Neural progenitor cell (in vitro differentiated cells): Measurements from ENCODE around the gene HERC6. TPM values are rescaled to one million over a fixed set of nuclear protein-coding genes. Genes with fewer than 3 reads are reported as not detected.

Experiments
- DNase-seq: peaks from one replicate; pipeline ENCODE4 v3.0.0-alpha.2; 2016; ENCODE audit warnings: low spot score
- H2AFZ ChIP-seq: fragments of 200-600 bp; sonication (generic); replicated peaks from 2 replicates; pipeline ENCODE4 v1.6.1; 2016; ENCODE audit warnings: antibody characterized with exemption
- H3F3A ChIP-seq: fragments of 200-600 bp; sonication (generic); 2 replicates; pipeline ENCODE4 v1.6.1; 2016; ENCODE audit warnings: antibody characterized with exemption, low read depth
- H3K27ac ChIP-seq: fragments of 200-600 bp; sonication (generic); 2 replicates; pipeline ENCODE4 v1.5.1; 2016; ENCODE audit warnings: mild to moderate bottlenecking
- H3K27me3 ChIP-seq: fragments of 200-600 bp; sonication (generic); 2 replicates; pipeline ENCODE4 v1.6.1; 2016; ENCODE audit warnings: mild to moderate bottlenecking, moderate library complexity
- H3K36me3 ChIP-seq: fragments of 200-600 bp; sonication (generic); 2 replicates; pipeline ENCODE4 v1.5.1; 2016
- H3K4me1 ChIP-seq: fragments of 200-600 bp; sonication (generic); 2 replicates; pipeline ENCODE4 v1.6.1; 2016; ENCODE audit warnings: mixed run types
- H3K4me2 ChIP-seq: fragments of 200-600 bp; sonication (generic); 2 replicates; pipeline ENCODE4 v1.6.1; 2016
- H3K4me3 ChIP-seq: fragments of 200-600 bp; sonication (generic); 2 replicates; pipeline ENCODE4 v1.5.1; 2016
- H3K79me2 ChIP-seq: fragments of 200-600 bp; sonication (generic); 2 replicates; pipeline ENCODE4 v1.6.1; 2016; ENCODE audit warnings: low read depth
- H3K9ac ChIP-seq: fragments of 200-600 bp; sonication (generic); 2 replicates; pipeline ENCODE4 v1.6.1; 2016
- H3K9me3 ChIP-seq: fragments of 200-600 bp; sonication (generic); 2 replicates; pipeline ENCODE4 v1.5.1; 2016; ENCODE audit warnings: low read depth
- H4K20me1 ChIP-seq: fragments of 200-600 bp; sonication (generic); 2 replicates; pipeline ENCODE4 v1.6.1; 2016; ENCODE audit warnings: low read depth
- H3K27ac Mint-ChIP-seq: 3 replicates; pipeline ENCODE4 v1.8.0; 2021; ENCODE audit warnings: mixed read lengths
- H3K27me3 Mint-ChIP-seq: 2 replicates; pipeline ENCODE4 v1.8.0; 2022; ENCODE audit warnings: low read depth, mild to moderate bottlenecking, inconsistent platforms, moderate library complexity, mixed read lengths; ENCODE audit not compliant: insufficient read depth
- H3K36me3 Mint-ChIP-seq: 3 replicates; pipeline ENCODE4 v1.8.0; 2021; ENCODE audit warnings: mixed read lengths
- H3K4me1 Mint-ChIP-seq: 3 replicates; pipeline ENCODE4 v1.8.0; 2021; ENCODE audit warnings: mixed read lengths
- H3K4me3 Mint-ChIP-seq: 3 replicates; pipeline ENCODE4 v1.8.0; 2021; ENCODE audit warnings: mild to moderate bottlenecking, moderate library complexity, mixed read lengths
- H3K9me3 Mint-ChIP-seq: 3 replicates; pipeline ENCODE4 v1.8.0; 2020; ENCODE audit warnings: mixed read lengths
- CTCF ChIP-seq: fragments of 200-600 bp; sonication (generic); IDR thresholded peaks from 2 replicates; pipeline ENCODE4 v1.5.1; 2017; ENCODE audit warnings: antibody characterized with exemption, mild to moderate bottlenecking
- EZH2 ChIP-seq: fragments of 200-600 bp; sonication (generic); IDR thresholded peaks from 2 replicates; pipeline ENCODE4 v1.6.1; 2017; ENCODE audit warnings: antibody characterized with exemption, mild to moderate bottlenecking, moderate library complexity
- EZH2phosphoT487 ChIP-seq: fragments of 200-600 bp; sonication (generic); IDR thresholded peaks from 2 replicates; pipeline ENCODE4 v1.6.1; 2017; ENCODE audit warnings: antibody characterized with exemption
- total RNA-seq: library from RNA; depleted of rRNA; stranded (reverse); fragments of >200 nt; gene quantifications from 2 replicates; pipeline ENCODE4 v1.2.3, GENCODE V29; 2015; ENCODE audit warnings: low replicate concordance

The HERC6 gene
- total RNA-seq, 1 donor from 2014 or later, result 0.24 TPM

- H3K27ac Mint-ChIP-seq, result no peak overlapping the region
- Histone ChIP-seq H2AFZ (no peak overlapping the region), H3K4me1 (no peaks in the 10 kb centered on the region), H3K27me3 (no peaks in the 10 kb centered on the region), H4K20me1 (no peaks in the 10 kb centered on the region), H3K36me3 (no peaks in the 10 kb centered on the region), H3K9ac (no peak overlapping the region), H3F3A (no peaks in the 10 kb centered on the region), H3K27ac (no peak overlapping the region), H3K9me3 (no peaks in the 10 kb centered on the region), H3K4me2 (no peak overlapping the region), H3K79me2 (no peaks in the 10 kb centered on the region), H3K4me3 (no peak overlapping the region)
- no peak overlapping the region for H3K4me3 Mint-ChIP-seq
- no peaks in the 10 kb centered on the region for H3K27me3 Mint-ChIP-seq
- H3K4me1 Mint-ChIP-seq, result no peaks in the 10 kb centered on the region
- H3K36me3 Mint-ChIP-seq, result no peaks in the 10 kb centered on the region
- no peaks in the 10 kb centered on the region for H3K9me3 Mint-ChIP-seq
- TF ChIP-seq EZH2 (no peak), EZH2phosphoT487 (no peak), CTCF (no peak)
- no peak for DNase-seq
Measured at GRCh38 chr4:88419874-88420273, 41.2 kb downstream of the HERC6 start.

GRCh38 chr4:88420844-88421243, 42.2 kb downstream of the HERC6 start:
- H3K27me3 ChIP-seq, result no peaks in the 10 kb centered on the region
- H3K9me3 ChIP-seq, result no peaks in the 10 kb centered on the region
- H3K79me2 ChIP-seq, result no peaks in the 10 kb centered on the region
- H3K27ac ChIP-seq, result no peak overlapping the region
- DNase-seq, result no peak
- H3K36me3 Mint-ChIP-seq, result no peaks in the 10 kb centered on the region
- no peaks in the 10 kb centered on the region for H3K36me3 ChIP-seq
- TF ChIP-seq CTCF (no peak), EZH2phosphoT487 (no peak), EZH2 (no peak)
- H4K20me1 ChIP-seq, result no peaks in the 10 kb centered on the region
- H3K27me3 Mint-ChIP-seq, result no peaks in the 10 kb centered on the region
- H3K4me2 ChIP-seq, result no peak overlapping the region
- H3K9me3 Mint-ChIP-seq, result no peaks in the 10 kb centered on the region
- no peak overlapping the region for H3K4me3 ChIP-seq
- no peak overlapping the region for H2AFZ ChIP-seq
- no peaks in the 10 kb centered on the region for H3F3A ChIP-seq
- H3K4me1 ChIP-seq, result no peaks in the 10 kb centered on the region
- H3K4me3 Mint-ChIP-seq, result no peak overlapping the region
- H3K9ac ChIP-seq, result no peak overlapping the region
- H3K4me1 Mint-ChIP-seq, result no peaks in the 10 kb centered on the region
- no peak overlapping the region for H3K27ac Mint-ChIP-seq

- Mint-ChIP-seq H3K4me3 (no peak overlapping the region), H3K27ac (no peak overlapping the region), H3K36me3 (no peaks in the 10 kb centered on the region), H3K9me3 (no peaks in the 10 kb centered on the region), H3K4me1 (no peaks in the 10 kb centered on the region), H3K27me3 (no peaks in the 10 kb centered on the region)
- H3F3A ChIP-seq, result no peaks in the 10 kb centered on the region
- no peaks in the 10 kb centered on the region for H3K4me1 ChIP-seq
- DNase-seq, result no peak
- no peaks in the 10 kb centered on the region for H3K9me3 ChIP-seq
- H3K36me3 ChIP-seq, result no peaks in the 10 kb centered on the region
- H4K20me1 ChIP-seq, result no peaks in the 10 kb centered on the region
- H3K4me2 ChIP-seq, result no peak overlapping the region
- H3K79me2 ChIP-seq, result no peaks in the 10 kb centered on the region
- no peak overlapping the region for H3K27ac ChIP-seq
- no peak for TF ChIP-seq EZH2
- TF ChIP-seq EZH2phosphoT487, result no peak
- TF ChIP-seq CTCF, result no peak
- H3K4me3 ChIP-seq, result no peak overlapping the region
- no peaks in the 10 kb centered on the region for H3K27me3 ChIP-seq
- H2AFZ ChIP-seq, result no peak overlapping the region
- H3K9ac ChIP-seq, result no peak overlapping the region
Measured at GRCh38 chr4:88422403-88422802, 43.8 kb downstream of the HERC6 start.

- Histone ChIP-seq H3K36me3 (no peaks in the 10 kb centered on the region), H3K4me2 (no peak overlapping the region), H3K9ac (no peak overlapping the region), H3K4me3 (no peak overlapping the region), H4K20me1 (no peaks in the 10 kb centered on the region), H3F3A (no peaks in the 10 kb centered on the region), H2AFZ (no peak overlapping the region), H3K9me3 (no peaks in the 10 kb centered on the region), H3K4me1 (no peaks in the 10 kb centered on the region), H3K27ac (no peak overlapping the region), H3K79me2 (no peaks in the 10 kb centered on the region), H3K27me3 (no peaks in the 10 kb centered on the region)
- no peaks in the 10 kb centered on the region for H3K9me3 Mint-ChIP-seq
- no peak overlapping the region for H3K27ac Mint-ChIP-seq
- no peaks in the 10 kb centered on the region for H3K36me3 Mint-ChIP-seq
- no peaks in the 10 kb centered on the region for H3K27me3 Mint-ChIP-seq
- H3K4me1 Mint-ChIP-seq, result no peaks in the 10 kb centered on the region
- no peak for DNase-seq
- TF ChIP-seq EZH2 (no peak), CTCF (no peak), EZH2phosphoT487 (no peak)
- H3K4me3 Mint-ChIP-seq, result no peak overlapping the region
Measured at GRCh38 chr4:88429401-88429800, 50.7 kb downstream of the HERC6 start.
